Lung (tissue), 12 donors: ENCODE data around the gene GPR55. TPM values are rescaled to one million over a fixed set of nuclear protein-coding genes. Genes with fewer than 3 reads are reported as not detected.

Experiments
- ATAC-seq: fragments of 200-7000 bp; cut with Tn5 transposase; one replicate; pipeline ENCODE4 v1.9.1; 2020; ENCODE audit warnings: moderate number of reproducible peaks; ENCODE audit not compliant: insufficient read depth, low FRiP score
- DNase-seq, 3 donors: peaks; one replicate each; pipeline ENCODE4 v3.0.0-alpha.2; 2013 to 2017
- H3K27ac ChIP-seq, 2 donors: one replicate each; pipeline ENCODE4 v1.5.1; 2013; ENCODE audit warnings: mild to moderate bottlenecking in 2 of 2, moderate library complexity in 2 of 2, control low read depth in 1 of 2, inconsistent platforms in 1 of 2, low read depth in 1 of 2, low read length in 1 of 2
- H3K27me3 ChIP-seq, 3 donors: one replicate each; pipeline ENCODE4 v1.5.1; 2013; ENCODE audit warnings: low read length in 2 of 3; ENCODE audit not compliant: control insufficient read depth in 3 of 3, insufficient read depth in 3 of 3
- H3K36me3 ChIP-seq, 4 donors: one replicate each; pipeline ENCODE4 v1.5.1; 2013; ENCODE audit warnings: low read length in 4 of 4, mild to moderate bottlenecking in 1 of 4, moderate library complexity in 1 of 4; ENCODE audit not compliant: control insufficient read depth in 4 of 4, insufficient read depth in 4 of 4
- H3K4me1 ChIP-seq, 5 donors: one replicate each; pipeline ENCODE4 v1.5.1; 2013; ENCODE audit warnings: low read length in 5 of 5, mild to moderate bottlenecking in 2 of 5, moderate library complexity in 1 of 5; ENCODE audit not compliant: control insufficient read depth in 5 of 5, insufficient read depth in 5 of 5
- H3K4me3 ChIP-seq: one replicate; pipeline ENCODE4 v1.5.1; 2013; ENCODE audit warnings: mild to moderate bottlenecking, control low read depth, moderate library complexity
- H3K9ac ChIP-seq, 2 donors: one replicate each; pipeline ENCODE4 v1.5.1; 2013; ENCODE audit warnings: low read length in 2 of 2, control low read depth in 1 of 2; ENCODE audit not compliant: insufficient read depth in 1 of 2
- H3K9me3 ChIP-seq, 4 donors: one replicate each; pipeline ENCODE4 v1.5.1; 2013; ENCODE audit warnings: low read length in 3 of 4, mild to moderate bottlenecking in 1 of 4, moderate library complexity in 1 of 4; ENCODE audit not compliant: control insufficient read depth in 4 of 4, insufficient read depth in 3 of 4
- WGBS, 2 donors: extraction: QIAGEN DNeasy Blood & Tissue Kit; methylation state at CpG; one replicate each; pipeline ENCODE4 v1.1.7; 2013; 5-methylcytosine and 5-hydroxymethylcytosine counted together
- polyA plus RNA-seq, 2 donors: library from polyadenylated mRNA; stranded (reverse); fragments of 200-250 nt; gene quantifications; one replicate each; pipeline ENCODE4 v1.2.1, GENCODE V29; 2013
- total RNA-seq, 2 donors: library from RNA; depleted of rRNA in 1 of 2; stranded (reverse); fragments of >200 nt in 1 of 2; gene quantifications; one replicate each; pipeline ENCODE4 v1.2.1, GENCODE V29; 2014 to 2021
- TF ChIP-seq, protein P1 (sequence below): IDR thresholded peaks from 2 replicates; pipeline ENCODE4 v1.5.1; 2012; ENCODE audit warnings: mild to moderate bottlenecking; ENCODE audit errors: control extremely low read depth, extremely low read depth
- donor health status: control.
- donor health status: control.
- donor health status: Bipolar disorder and iron deficiency.
- donor health status: healthy.
- donor health status: DM: yes; HTN: yes; CAD: no.

GPR55 gene
- total and polyA plus RNA-seq, 4 donors = 0.18 to 0.58 (median 0.29) TPM

DNA sequence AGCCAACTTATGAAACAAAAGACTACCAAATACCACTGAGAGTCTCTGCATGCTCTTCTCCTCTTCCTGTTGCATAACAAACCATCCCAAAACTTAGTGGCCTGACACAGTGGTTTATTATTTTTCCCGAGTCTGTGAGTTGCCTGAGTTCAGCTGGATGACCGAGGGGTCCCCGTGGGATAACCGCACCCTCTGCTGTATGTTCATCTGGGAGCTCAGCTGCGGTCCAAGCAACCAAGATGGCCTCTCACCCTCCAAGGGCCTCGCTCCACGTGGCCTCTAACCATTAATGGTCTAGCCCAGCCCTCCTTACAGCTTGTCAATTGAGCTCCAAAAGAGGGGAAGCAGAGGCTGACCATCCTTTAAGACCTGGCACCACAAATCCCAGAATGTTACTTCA is 43.2 kb downstream of the GPR55 start:
- DNase-seq = no peak
- no peak overlapping the region for H3K4me3 ChIP-seq
- peaks cover 0 to 24% (median 10%) of the 10 kb centered on the region in 4 donors for H3K36me3 ChIP-seq
- peaks cover 0 to 7% (median 0%) of the 10 kb centered on the region in 5 donors for H3K4me1 ChIP-seq
- ATAC-seq = no peak
- H3K9ac ChIP-seq = no peak overlapping the region
- no peaks in the 10 kb centered on the region for H3K27me3 ChIP-seq
- TF ChIP-seq, protein P1, sequence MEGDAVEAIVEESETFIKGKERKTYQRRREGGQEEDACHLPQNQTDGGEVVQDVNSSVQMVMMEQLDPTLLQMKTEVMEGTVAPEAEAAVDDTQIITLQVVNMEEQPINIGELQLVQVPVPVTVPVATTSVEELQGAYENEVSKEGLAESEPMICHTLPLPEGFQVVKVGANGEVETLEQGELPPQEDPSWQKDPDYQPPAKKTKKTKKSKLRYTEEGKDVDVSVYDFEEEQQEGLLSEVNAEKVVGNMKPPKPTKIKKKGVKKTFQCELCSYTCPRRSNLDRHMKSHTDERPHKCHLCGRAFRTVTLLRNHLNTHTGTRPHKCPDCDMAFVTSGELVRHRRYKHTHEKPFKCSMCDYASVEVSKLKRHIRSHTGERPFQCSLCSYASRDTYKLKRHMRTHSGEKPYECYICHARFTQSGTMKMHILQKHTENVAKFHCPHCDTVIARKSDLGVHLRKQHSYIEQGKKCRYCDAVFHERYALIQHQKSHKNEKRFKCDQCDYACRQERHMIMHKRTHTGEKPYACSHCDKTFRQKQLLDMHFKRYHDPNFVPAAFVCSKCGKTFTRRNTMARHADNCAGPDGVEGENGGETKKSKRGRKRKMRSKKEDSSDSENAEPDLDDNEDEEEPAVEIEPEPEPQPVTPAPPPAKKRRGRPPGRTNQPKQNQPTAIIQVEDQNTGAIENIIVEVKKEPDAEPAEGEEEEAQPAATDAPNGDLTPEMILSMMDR = no peak
- H3K27ac ChIP-seq = no peak overlapping the region
- 66 to 71% methylated on average over 7 of the region's 7 CpGs for WGBS, 2 donors
- H3K9me3 ChIP-seq = no peaks in the 10 kb centered on the region

DNA sequence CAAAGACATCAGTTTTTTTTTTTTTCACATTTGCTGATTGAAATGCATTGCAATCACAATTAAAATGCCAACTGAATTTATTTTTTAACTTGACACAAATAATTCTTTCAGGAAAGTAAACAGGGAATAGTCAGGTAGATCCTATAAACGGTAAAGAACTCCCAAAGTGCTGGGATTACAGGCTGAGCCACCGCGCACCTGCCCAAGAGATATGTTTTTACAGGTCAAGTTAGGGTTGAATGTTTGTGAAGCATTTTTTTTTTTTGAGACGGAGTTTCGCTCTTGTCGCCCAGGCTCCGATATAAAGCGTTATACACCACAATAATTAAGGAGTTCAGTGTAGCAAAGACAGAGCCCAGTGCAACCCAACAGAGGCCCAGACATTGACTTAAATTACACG is 45.2 kb downstream of the GPR55 start:
- Histone ChIP-seq H3K9me3 (no peaks in the 10 kb centered on the region), H3K36me3 (peaks cover 0 to 41% (median 17%) of the 10 kb centered on the region in 4 donors), H3K4me3 (no peak overlapping the region), H3K9ac (no peak overlapping the region), H3K27ac (no peak overlapping the region), H3K4me1 (no peaks in the 10 kb centered on the region), H3K27me3 (no peaks in the 10 kb centered on the region)
- TF ChIP-seq, protein P1 = no peak
- ATAC-seq (no peak), DNase-seq (no peak)
- 79 to 84% methylated on average over 9 of the region's 9 CpGs for WGBS, 2 donors

DNA sequence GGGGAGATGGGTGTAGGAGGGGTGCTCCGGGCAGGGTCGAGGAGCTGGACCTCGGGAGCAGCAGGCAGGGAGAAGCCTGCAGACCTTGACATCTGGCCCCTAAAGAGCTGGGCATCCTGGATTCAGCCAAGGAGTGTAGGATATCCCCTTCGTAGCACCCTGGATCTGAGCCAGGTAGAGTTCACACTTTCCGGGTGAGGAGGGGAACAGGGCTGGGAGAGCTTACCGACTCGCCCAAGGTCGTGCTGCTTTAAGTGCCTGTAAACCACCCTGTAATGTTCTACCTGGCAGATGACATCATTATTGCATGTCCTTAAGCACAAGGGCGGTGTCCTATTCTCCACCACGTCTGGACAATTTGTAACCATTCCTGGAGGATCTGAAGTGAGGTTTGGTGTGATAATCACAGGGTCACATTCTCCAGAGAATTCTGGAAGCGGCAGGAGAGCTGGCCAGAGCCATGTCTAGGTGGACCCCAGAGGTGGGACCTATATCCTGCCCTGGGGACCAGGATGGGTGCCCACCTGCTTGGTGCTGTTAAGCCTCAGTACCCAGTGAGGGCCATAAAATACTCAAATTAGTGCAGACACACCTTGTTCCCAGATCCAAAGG is 45.7 kb downstream of the GPR55 start:
- TF ChIP-seq, protein P1 = no peak
- Histone ChIP-seq H3K36me3 (peaks cover 0 to 46% (median 18%) of the 10 kb centered on the region in 4 donors), H3K4me1 (no peaks in the 10 kb centered on the region), H3K27ac (no peak overlapping the region), H3K9ac (no peak overlapping the region), H3K4me3 (no peak overlapping the region), H3K9me3 (no peaks in the 10 kb centered on the region), H3K27me3 (no peaks in the 10 kb centered on the region)
- 69 to 70% methylated on average over 11 of the region's 11 CpGs for WGBS, 2 donors
- no peak for DNase-seq
- no peak for ATAC-seq

DNA sequence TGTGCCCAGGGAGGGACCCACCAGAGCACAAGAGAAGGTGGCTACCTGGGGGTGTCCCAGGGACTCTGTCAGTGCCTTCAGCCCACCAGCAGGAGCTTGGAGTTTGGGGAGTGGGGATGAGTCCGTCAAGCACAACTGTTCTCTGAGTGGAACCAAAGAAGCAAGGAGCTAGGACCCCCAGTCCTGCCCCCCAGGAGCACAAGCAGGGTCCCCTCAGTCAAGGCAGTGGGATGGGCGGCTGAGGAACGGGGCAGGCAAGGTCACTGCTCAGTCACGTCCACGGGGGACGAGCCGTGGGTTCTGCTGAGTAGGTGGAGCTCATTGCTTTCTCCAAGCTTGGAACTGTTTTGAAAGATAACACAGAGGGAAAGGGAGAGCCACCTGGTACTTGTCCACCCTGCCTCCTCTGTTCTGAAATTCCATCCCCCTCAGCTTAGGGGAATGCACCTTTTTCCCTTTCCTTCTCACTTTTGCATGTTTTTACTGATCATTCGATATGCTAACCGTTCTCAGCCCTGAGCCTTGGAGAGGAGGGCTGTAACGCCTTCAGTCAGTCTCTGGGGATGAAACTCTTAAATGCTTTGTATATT is 46.3 kb downstream of the GPR55 start:
- H3K9me3 ChIP-seq = no peaks in the 10 kb centered on the region
- no peak overlapping the region for H3K9ac ChIP-seq
- 81 to 86% methylated on average over 10 of the region's 10 CpGs for WGBS, 2 donors

More for the DNA sequence above, 46.3 kb downstream of the GPR55 start:
- DNase-seq = no peak
- no peak for ATAC-seq
- Histone ChIP-seq H3K36me3 (peaks cover 0 to 52% (median 18%) of the 10 kb centered on the region in 4 donors), H3K4me1 (no peaks in the 10 kb centered on the region), H3K4me3 (no peak overlapping the region), H3K27me3 (no peaks in the 10 kb centered on the region), H3K27ac (no peak overlapping the region)
- TF ChIP-seq, protein P1 = no peak
